GM12801 (cell line): ENCODE results near the gene PLSCR2.

ENCODE experiments used
- CTCF ChIP-seq: IDR thresholded peaks from one replicate; pipeline ENCODE4 v1.5.1; 2011; ENCODE audit warnings: control low read depth; ENCODE audit not compliant: insufficient read length; ENCODE audit errors: extremely low read depth

The PLSCR2 gene, protein sequence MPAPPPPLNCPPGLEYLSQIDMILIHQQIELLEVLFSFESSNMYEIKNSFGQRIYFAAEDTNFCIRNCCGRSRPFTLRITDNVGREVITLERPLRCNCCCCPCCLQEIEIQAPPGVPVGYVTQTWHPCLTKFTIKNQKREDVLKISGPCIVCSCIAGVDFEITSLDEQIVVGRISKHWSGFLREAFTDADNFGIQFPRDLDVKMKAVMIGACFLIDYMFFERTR

DNA sequence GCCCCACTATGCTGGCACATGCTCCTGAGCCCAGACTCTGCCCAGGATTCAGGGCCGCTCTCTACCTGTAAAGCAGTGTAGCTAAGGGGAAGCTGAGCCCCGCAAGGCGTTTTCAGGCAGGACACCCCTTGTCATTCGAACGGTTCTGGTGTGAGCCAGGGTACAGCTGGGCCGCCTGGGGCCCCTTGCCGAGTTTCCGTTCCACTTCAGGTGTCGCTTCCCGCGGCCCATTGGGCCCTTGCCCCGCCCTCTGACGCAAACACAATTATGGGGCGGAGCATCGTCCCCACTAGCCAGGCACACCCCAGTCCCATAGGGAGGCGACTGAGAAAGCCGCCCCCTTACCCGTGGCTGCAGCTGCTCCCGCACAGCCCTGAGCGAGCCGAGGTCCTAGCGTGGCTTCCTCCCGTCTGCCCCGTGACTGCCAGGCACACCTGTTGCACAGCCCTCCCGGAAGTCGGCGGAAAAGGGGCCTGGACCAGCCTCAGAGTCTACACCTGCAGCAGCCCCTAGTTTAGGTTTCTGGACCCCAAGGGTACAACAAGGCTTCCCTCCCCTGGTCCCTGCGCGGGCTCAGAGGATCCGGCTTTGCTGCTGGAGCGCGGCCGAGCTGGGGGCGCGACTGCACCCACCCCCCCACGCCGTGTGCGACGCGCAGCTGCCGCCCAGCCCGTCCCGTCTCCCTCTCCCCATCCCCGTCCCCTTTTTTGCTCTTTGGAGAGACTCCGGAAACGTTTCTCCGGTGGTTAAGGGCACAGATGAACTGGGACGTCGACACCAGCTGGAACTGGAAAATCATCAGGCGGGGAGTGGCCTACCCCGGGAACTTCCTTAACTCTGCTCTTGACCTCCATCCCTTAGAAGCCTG is at the start of gene PLSCR2:
TSS of gene PLSCR2 (minus strand) at position 412 of the 868 bp plus-strand sequence. CDS start 9,657 bp downstream, outside the sequence.
- TF ChIP-seq CTCF, result no peak

DNA sequence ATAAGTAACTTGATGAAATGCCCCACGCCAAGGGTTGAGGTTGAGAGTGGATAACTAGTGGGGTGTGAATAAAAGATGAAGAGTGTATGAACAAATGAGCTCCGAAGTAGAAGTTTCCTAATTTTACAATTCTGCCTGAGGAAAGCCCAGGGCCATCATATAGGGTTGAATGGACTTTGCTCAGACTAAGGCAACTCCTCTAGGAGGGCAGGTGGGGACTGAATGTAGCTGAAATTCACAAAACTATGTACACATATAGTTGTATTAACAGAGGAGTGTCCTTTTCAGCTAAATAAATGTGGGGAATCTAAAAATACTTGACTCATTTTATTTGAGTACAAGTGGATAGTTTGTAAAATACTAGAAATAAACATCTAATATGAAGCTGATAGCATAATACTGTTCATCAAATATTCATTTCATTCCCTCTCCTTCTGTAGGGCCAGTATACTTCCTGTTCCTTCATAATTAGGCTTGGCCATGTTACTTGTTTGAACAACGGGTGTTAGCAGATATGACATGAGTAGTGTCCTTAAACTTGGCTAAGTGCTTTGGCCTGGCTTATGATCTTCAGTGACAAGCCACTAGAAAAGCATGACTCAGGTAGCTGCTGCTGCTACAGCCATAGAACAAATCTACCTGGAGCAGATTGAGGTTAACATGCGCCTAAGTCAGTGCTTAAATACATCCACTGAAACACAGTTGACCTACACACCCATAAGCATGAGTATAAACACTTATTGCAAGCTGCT is 48.5 kb upstream of the PLSCR2 start:
- TF ChIP-seq CTCF, result no peak

GRCh38 chr3:146513386-146514051 is 44.2 kb upstream of the PLSCR2 start:
- no peak for TF ChIP-seq CTCF

DNA sequence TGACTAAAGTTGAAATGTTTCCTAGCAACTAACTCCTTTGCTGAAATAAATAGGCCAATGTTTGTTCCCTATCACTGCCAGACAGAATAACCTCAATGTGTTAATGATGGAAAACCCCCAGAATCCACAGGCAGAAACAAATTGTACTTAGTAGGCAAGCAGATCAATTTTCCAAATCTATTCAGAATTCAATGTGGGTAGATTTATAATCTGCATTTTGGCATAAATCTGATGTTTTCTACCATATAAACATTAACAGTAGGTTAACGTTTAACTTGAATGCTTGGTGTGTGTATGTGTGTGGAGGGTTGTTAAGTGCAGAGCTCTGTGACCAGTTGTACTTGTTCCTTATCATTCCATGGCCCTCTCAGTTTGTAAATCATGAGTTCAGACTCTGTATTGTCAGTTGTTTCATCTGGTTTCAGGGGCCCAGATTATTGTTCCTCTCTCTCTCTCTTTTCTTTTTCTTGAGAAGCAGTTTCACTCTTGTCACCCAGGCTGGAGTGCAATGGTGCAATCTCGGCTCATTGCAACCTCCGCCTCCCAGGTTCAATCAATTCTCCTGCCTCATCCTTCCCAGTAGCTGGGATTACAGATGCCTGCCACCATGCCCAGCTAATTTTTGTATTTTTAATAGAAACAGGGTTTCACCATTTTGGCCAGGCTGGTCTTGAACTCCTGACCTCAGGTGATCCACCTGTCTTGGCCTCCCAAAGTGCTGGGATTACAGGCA is 42.2 kb upstream of the PLSCR2 start:
- TF ChIP-seq CTCF, result no peak

DNA sequence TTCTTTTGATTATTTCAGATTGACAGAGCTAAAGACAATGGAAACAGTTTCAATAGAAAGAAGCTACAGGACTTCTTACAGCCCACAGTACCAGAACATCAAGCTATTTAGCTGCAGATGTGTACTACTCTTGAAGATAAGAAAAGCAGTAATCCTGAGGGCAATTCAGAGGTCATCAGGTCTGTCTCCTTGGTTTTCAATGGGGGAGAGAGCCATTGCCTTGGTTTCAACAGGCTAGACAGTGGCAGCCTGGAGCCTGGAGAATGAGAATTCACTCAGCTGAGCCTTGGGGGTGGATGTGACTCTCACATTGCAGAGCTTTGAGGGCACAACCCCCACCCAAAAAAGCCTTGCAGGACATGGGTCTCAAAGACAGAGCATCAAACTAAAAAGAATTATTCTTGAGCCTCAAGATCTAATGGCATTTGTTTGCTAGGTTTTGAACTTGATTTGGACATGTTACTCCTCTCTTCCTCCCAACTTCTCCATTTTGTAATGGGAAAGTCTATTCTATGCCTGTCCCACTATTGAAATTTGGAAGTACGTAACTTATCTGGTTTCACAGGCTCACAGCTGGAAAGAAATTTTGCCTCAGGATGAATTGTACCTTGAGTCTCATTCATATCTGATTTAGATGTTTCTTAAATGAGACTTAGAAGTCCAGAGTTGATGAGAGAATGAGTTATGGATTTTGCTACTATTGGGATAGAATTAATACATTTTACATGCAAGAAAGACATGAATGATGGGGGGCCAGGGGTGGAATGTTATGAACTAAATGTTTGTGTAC is 38.2 kb upstream of the PLSCR2 start:
- no peak for TF ChIP-seq CTCF

- no peak for TF ChIP-seq CTCF
These were observed 36.2 kb upstream of the PLSCR2 start for GRCh38 chr3:146505516-146505915.
